Measurements from ENCODE around the gene CYP46A1.

- TF ChIP-seq JUNB (IDR thresholded peaks at IDR 0.05) = no peak
- no peak for TF ChIP-seq RNF2 (IDR thresholded peaks at IDR 0.05; ENCODE audit: borderline replicate concordance, low read depth)
- TF ChIP-seq CEBPB (IDR thresholded peaks at IDR 0.05) = no peak
- no peak for TF ChIP-seq RFX5 (IDR thresholded peaks at IDR 0.05)
- no peak for TF ChIP-seq CTCF (IDR thresholded peaks at IDR 0.05)
- no peak for TF ChIP-seq RAD21 (conservative IDR thresholded peaks at IDR 0.05 in 1 of 2, IDR thresholded peaks at IDR 0.05 in 1 of 2)
Observed at GRCh38 chr14:99636487-99636886, 47.6 kb upstream of the CYP46A1 start.
